ENCODE results near the gene PROX1.

Gene PROX1

GRCh38 chr1:214027498-214027897, 39.7 kb downstream of the PROX1 start:
- DNase-seq = no peak

GRCh38 chr1:214028095-214028494, 40.3 kb downstream of the PROX1 start:
- no peak for DNase-seq

- DNase-seq = no peak
Observed at GRCh38 chr1:214028649-214029406, 41.1 kb downstream of the PROX1 start.

GRCh38 chr1:214029796-214030195, 42.0 kb downstream of the PROX1 start:
- DNase-seq = no peak

- DNase-seq = no peak
Observed at GRCh38 chr1:214031267-214031650, 43.5 kb downstream of the PROX1 start.

- no peak for DNase-seq
Observed at GRCh38 chr1:214037468-214037867, 49.7 kb downstream of the PROX1 start.

GRCh38 chr1:214039394-214040018, 51.7 kb downstream of the PROX1 start:
- DNase-seq = no peak

GRCh38 chr1:214043167-214043566, 55.4 kb downstream of the PROX1 start:
- DNase-seq = no peak

GRCh38 chr1:214044438-214045214, 56.9 kb downstream of the PROX1 start:
- DNase-seq = no peak

GRCh38 chr1:214050513-214051401, 63.0 kb downstream of the PROX1 start:
- DNase-seq = no peak

- DNase-seq = no peak
Observed at GRCh38 chr1:214051786-214052185, 64.0 kb downstream of the PROX1 start.

GRCh38 chr1:214058076-214058475, 70.3 kb downstream of the PROX1 start:
- DNase-seq = no peak

GRCh38 chr1:214066190-214066589, 78.4 kb downstream of the PROX1 start:
- DNase-seq = no peak

GRCh38 chr1:214066936-214067335, 79.2 kb downstream of the PROX1 start:
- no peak for DNase-seq

GRCh38 chr1:214067397-214067796, 79.6 kb downstream of the PROX1 start:
- no peak for DNase-seq

- DNase-seq = no peak
Observed at GRCh38 chr1:214067853-214068703, 80.3 kb downstream of the PROX1 start.

- no peak for DNase-seq
Observed at GRCh38 chr1:214068979-214069378, 81.2 kb downstream of the PROX1 start.

- no peak for DNase-seq
Observed at GRCh38 chr1:214071469-214071868, 83.7 kb downstream of the PROX1 start.

GRCh38 chr1:214072426-214073157, 84.8 kb downstream of the PROX1 start:
- DNase-seq = no peak

- no peak for DNase-seq
Observed at GRCh38 chr1:214074477-214074876, 86.7 kb downstream of the PROX1 start.
